H1 (cell line): ENCODE measurements around the gene KCTD20. TPM values are rescaled to one million over a fixed set of nuclear protein-coding genes. Genes with fewer than 3 reads are reported as not detected.

Source experiments
- CTCF ChIA-PET: fragments of 300-600 bp; sonication (Branson Sonifier 250); formaldehyde crosslinking; loops from one replicate; lab custom pipeline; 2021; ENCODE audit not compliant: partially characterized antibody; lab: Charles Lee
- POLR2A ChIA-PET: fragments of 300-600 bp; sonication (Branson Sonifier 250); formaldehyde crosslinking; loops from one replicate; lab custom pipeline; 2021; ENCODE audit warnings: inconsistent platforms; ENCODE audit not compliant: partially characterized antibody; lab: Charles Lee
- DNase-seq, 2 experiments: peaks; one replicate each; pipeline versions ENCODE4 v3.0.0 to v3.0.0-alpha.2; 2010 to 2022; ENCODE audit warnings: low spot score in 2 of 2, low read depth in 1 of 2, mixed read lengths in 1 of 2
- FAIRE-seq: peaks from 2 replicates; lab custom pipeline; 2011; peaks lifted over from hg19 to GRCh38; lab: Jason Lieb, UNC
- H2AFZ ChIP-seq: 2 replicates; pipeline ENCODE4 v1.8.1; 2012; ENCODE audit warnings: low read length, inconsistent platforms
- H2AK5ac ChIP-seq: 2 replicates; pipeline ENCODE4 v1.6.1; 2013; ENCODE audit warnings: low read depth, low read length
- H2BK120ac ChIP-seq: replicated peaks from 2 replicates; pipeline ENCODE3; 2013; ENCODE audit warnings: low read depth, low read length, inconsistent platforms
- H2BK12ac ChIP-seq: 2 replicates; pipeline ENCODE4 v1.6.1; 2013; ENCODE audit warnings: low read depth, low read length
- H2BK15ac ChIP-seq: 2 replicates; pipeline ENCODE4 v1.6.1; 2013; ENCODE audit warnings: low read length
- H2BK20ac ChIP-seq: 2 replicates; pipeline ENCODE4 v1.6.1; 2013; ENCODE audit warnings: low read length
- H2BK5ac ChIP-seq: 2 replicates; pipeline ENCODE4 v1.6.1; 2013; ENCODE audit warnings: low read depth, low read length
- H3K14ac ChIP-seq: 2 replicates; pipeline ENCODE4 v1.6.1; 2013; ENCODE audit warnings: inconsistent platforms; ENCODE audit not compliant: insufficient read length
- H3K18ac ChIP-seq: 2 replicates; pipeline ENCODE4 v1.6.1; 2013; ENCODE audit warnings: low read length; ENCODE audit errors: extremely low read depth
- H3K23ac ChIP-seq: 2 replicates; pipeline ENCODE4 v1.6.1; 2013; ENCODE audit warnings: inconsistent platforms; ENCODE audit not compliant: insufficient read length
- H3K23me2 ChIP-seq: 2 replicates; pipeline ENCODE4 v1.6.1; 2013; ENCODE audit warnings: low read depth, low read length
- H3K27ac ChIP-seq: 2 replicates; pipeline ENCODE4 v1.6.1; 2011; ENCODE audit warnings: low read depth, low read length, inconsistent platforms
- H3K27me3 ChIP-seq, 4 experiments: replicated peaks in 1 of 4; 1 replicate in 1 of 4; 2 replicates in 3 of 4; pipeline versions ENCODE4 v1.6.1 to v1.8.1; 2011 to 2013; ENCODE audit warnings: low read length in 3 of 4, mild to moderate bottlenecking in 3 of 4, inconsistent platforms in 2 of 4, mixed read lengths in 2 of 4, moderate library complexity in 1 of 4; ENCODE audit not compliant: control insufficient read depth in 3 of 4, insufficient read depth in 3 of 4; ENCODE audit errors: extremely low read depth in 1 of 4
- H3K36me3 ChIP-seq, 4 experiments: 2 replicates each; pipeline versions ENCODE4 v1.6.1 to v1.8.1; 2011 to 2013; ENCODE audit warnings: mild to moderate bottlenecking in 4 of 4, low read length in 3 of 4, moderate library complexity in 2 of 4, control low read depth in 1 of 4, inconsistent platforms in 1 of 4; ENCODE audit not compliant: insufficient read depth in 4 of 4, control insufficient read depth in 2 of 4
- H3K4ac ChIP-seq: replicated peaks from 2 replicates; pipeline ENCODE3; 2013; ENCODE audit warnings: low read length, low read depth, mixed read lengths, inconsistent platforms; ENCODE audit not compliant: insufficient read length
- H3K4me1 ChIP-seq, 4 experiments: replicated peaks in 1 of 4; 1 replicate in 1 of 4; 2 replicates in 3 of 4; pipeline versions ENCODE4 v1.6.1 to v1.8.1; 2011 to 2013; ENCODE audit warnings: low read length in 3 of 4, inconsistent platforms in 2 of 4, mixed read lengths in 1 of 4; ENCODE audit not compliant: insufficient read depth in 4 of 4, control insufficient read depth in 3 of 4
- H3K4me2 ChIP-seq, 2 experiments: 2 replicates each; pipeline versions ENCODE4 v1.6.1 to v1.8.1; 2011 to 2013; ENCODE audit warnings: low read depth in 2 of 2, low read length in 2 of 2, control low read depth in 1 of 2, inconsistent platforms in 1 of 2, mild to moderate bottlenecking in 1 of 2; ENCODE audit not compliant: insufficient read depth in 1 of 2
- H3K4me3 ChIP-seq, 4 experiments: fragments of 200-600, 300-600 bp in 1 of 4; sonication (generic), shearing (Covaris generic), sonication (Bioruptor Twin) in 1 of 4; 2 replicates each; pipeline versions ENCODE4 v1.5.1 to v1.8.1; 2011 to 2016; ENCODE audit warnings: low read length in 4 of 4, low read depth in 3 of 4, control low read depth in 2 of 4, inconsistent platforms in 2 of 4, mild to moderate bottlenecking in 2 of 4, mixed read lengths in 1 of 4, moderate library complexity in 1 of 4; ENCODE audit not compliant: insufficient read depth in 2 of 4; ENCODE audit errors: extremely low read depth in 1 of 4
- H3K56ac ChIP-seq: replicated peaks from 2 replicates; pipeline ENCODE3; 2013; ENCODE audit warnings: low read depth, mild to moderate bottlenecking, mixed read lengths, low read length, inconsistent platforms; ENCODE audit not compliant: insufficient read length
- H3K79me1 ChIP-seq: 2 replicates; pipeline ENCODE4 v1.6.1; 2013; ENCODE audit warnings: low read depth, low read length, control low read depth
- H3K79me2 ChIP-seq, 2 experiments: 2 replicates each; pipeline versions ENCODE4 v1.6.1 to v1.8.1; 2012 to 2013; ENCODE audit warnings: low read length in 2 of 2, mild to moderate bottlenecking in 2 of 2, inconsistent platforms in 1 of 2; ENCODE audit not compliant: insufficient read depth in 2 of 2, control insufficient read depth in 1 of 2
- H3K9ac ChIP-seq, 4 experiments: replicated peaks in 1 of 4; 1 replicate in 1 of 4; 2 replicates in 3 of 4; pipeline versions ENCODE4 v1.6.1 to v1.8.1; 2011 to 2013; ENCODE audit warnings: low read depth in 3 of 4, low read length in 3 of 4, control low read depth in 2 of 4, mild to moderate bottlenecking in 2 of 4, moderate library complexity in 2 of 4, inconsistent platforms in 1 of 4; ENCODE audit errors: extremely low read depth in 1 of 4
- H3K9me3 ChIP-seq, 2 experiments: 2 replicates each; pipeline versions ENCODE4 v1.6.1 to v1.8.1; 2012 to 2013; ENCODE audit warnings: mild to moderate bottlenecking in 2 of 2, moderate library complexity in 2 of 2, control low read depth in 1 of 2, inconsistent platforms in 1 of 2, low read depth in 1 of 2, low read length in 1 of 2, mixed read lengths in 1 of 2; ENCODE audit not compliant: insufficient read depth in 2 of 2
- H4K20me1 ChIP-seq, 2 experiments: replicated peaks in 1 of 2; 2 replicates each; pipeline versions ENCODE3 to v1.8.1; 2011 to 2013; ENCODE audit warnings: inconsistent platforms in 2 of 2, low read length in 2 of 2, mild to moderate bottlenecking in 1 of 2; ENCODE audit not compliant: insufficient read depth in 2 of 2, control insufficient read depth in 1 of 2
- H4K5ac ChIP-seq: 2 replicates; pipeline ENCODE4 v1.6.1; 2013; ENCODE audit warnings: low read length, low read depth, mixed read lengths, inconsistent platforms; ENCODE audit not compliant: insufficient read length
- H4K8ac ChIP-seq: 2 replicates; pipeline ENCODE4 v1.8.0; 2013; ENCODE audit warnings: mild to moderate bottlenecking, moderate library complexity, low read length, inconsistent platforms; ENCODE audit not compliant: insufficient read depth; ENCODE audit errors: extremely low read depth
- H4K91ac ChIP-seq: replicated peaks from 2 replicates; pipeline ENCODE3; 2013; ENCODE audit warnings: low read length, mixed read lengths, inconsistent platforms; ENCODE audit not compliant: insufficient read length
- BCL11A ChIP-seq, 2 experiments: IDR thresholded peaks; one replicate each; pipeline ENCODE4 v1.6.1; 2011; ENCODE audit warnings: low read depth in 2 of 2, low read length in 2 of 2, mild to moderate bottlenecking in 2 of 2
- EZH2 ChIP-seq: fragments of 200-600 bp; sonication (generic); IDR thresholded peaks from 2 replicates; pipeline ENCODE4 v1.7.1; 2012; ENCODE audit warnings: low read depth, mild to moderate bottlenecking, moderate library complexity, low read length, inconsistent platforms; ENCODE audit not compliant: severe bottlenecking
- NANOG ChIP-seq: IDR thresholded peaks from 2 replicates; pipeline ENCODE4 v1.6.1; 2011; ENCODE audit warnings: low read length, low read depth, mild to moderate bottlenecking, inconsistent platforms; ENCODE audit not compliant: insufficient read depth, poor library complexity, severe bottlenecking
- NRF1 ChIP-seq: IDR thresholded peaks from 2 replicates; pipeline ENCODE4 v1.6.1; 2011; ENCODE audit warnings: mild to moderate bottlenecking, low read depth, low read length, improper control_type of control experiment
- RAD21 ChIP-seq, 2 experiments: IDR thresholded peaks in 1 of 2; conservative IDR thresholded peaks in 1 of 2; 2 replicates each; pipeline ENCODE4 v1.6.1; 2011; ENCODE audit warnings: low read depth in 2 of 2, low read length in 2 of 2, improper control_type of control experiment in 1 of 2, inconsistent platforms in 1 of 2, mild to moderate bottlenecking in 1 of 2, moderate library complexity in 1 of 2
- SRF ChIP-seq: IDR thresholded peaks from 2 replicates; pipeline ENCODE4 v1.6.1; 2011; ENCODE audit warnings: mild to moderate bottlenecking, low read depth, low read length, moderate library complexity
- WGBS, 2 experiments: shearing (Covaris generic) in 1 of 2; methylation state at CpG; one replicate each; pipeline versions ENCODE4 v1.1.6 to v1.1.7; 2013 to 2015; ENCODE audit warnings: low lambda C conversion rate in 2 of 2, mixed read lengths in 2 of 2, inconsistent platforms in 1 of 2, low coverage in 1 of 2, missing lambda C conversion rate in 1 of 2; ENCODE audit not compliant: insufficient replicate concordance in 2 of 2, insufficient coverage in 1 of 2, insufficient read length in 1 of 2; ENCODE audit errors: extremely low coverage in 1 of 2, missing lambda C conversion rate in 1 of 2; 5-methylcytosine and 5-hydroxymethylcytosine counted together
- polyA plus RNA-seq, 7 experiments: library from polyadenylated mRNA; depleted of rRNA in 3 of 7; stranded (reverse) in 5 of 7; unstranded in 2 of 7; fragments of >200 nt in 5 of 7; fragments of 200-250 nt in 2 of 7; gene quantifications; 1 replicate in 5 of 7; 2 replicates in 1 of 7; 4 replicates in 1 of 7; pipeline versions ENCODE4 v1.2.1 to v1.2.3, GENCODE V29; 2011 to 2013; ENCODE audit warnings: missing spikeins in 2 of 7, mixed read lengths in 2 of 7
- total RNA-seq: library from RNA; stranded (reverse); fragmentation: NEBNext Ultra II Directional; extraction: Animal tissue kit (Norgen Biotek cat#: 25700); gene quantifications from 2 replicates; pipeline ENCODE4 v1.2.1, GENCODE V29; 2021
- TF ChIP-seq, protein P1 (sequence below), 3 experiments: IDR thresholded peaks; 1 replicate in 2 of 3; 2 replicates in 1 of 3; pipeline versions ENCODE4 v1.5.1 to v1.6.1; 2011; ENCODE audit warnings: low read length in 3 of 3, mild to moderate bottlenecking in 3 of 3, inconsistent platforms in 2 of 3, low read depth in 1 of 3, moderate library complexity in 1 of 3; ENCODE audit not compliant: insufficient read depth in 1 of 3; ENCODE audit errors: control extremely low read depth in 1 of 3
- TF ChIP-seq, protein P2 (sequence below): IDR thresholded peaks from 2 replicates; pipeline ENCODE4 v1.6.1; 2012; ENCODE audit warnings: low read length, inconsistent platforms

Gene KCTD20
- total and polyA plus RNA-seq, 2 of the 8 experiments (the other 6 are each of a cell fraction or from before 2014, with no cell fraction given): 10.1 to 26.2 TPM

DNA sequence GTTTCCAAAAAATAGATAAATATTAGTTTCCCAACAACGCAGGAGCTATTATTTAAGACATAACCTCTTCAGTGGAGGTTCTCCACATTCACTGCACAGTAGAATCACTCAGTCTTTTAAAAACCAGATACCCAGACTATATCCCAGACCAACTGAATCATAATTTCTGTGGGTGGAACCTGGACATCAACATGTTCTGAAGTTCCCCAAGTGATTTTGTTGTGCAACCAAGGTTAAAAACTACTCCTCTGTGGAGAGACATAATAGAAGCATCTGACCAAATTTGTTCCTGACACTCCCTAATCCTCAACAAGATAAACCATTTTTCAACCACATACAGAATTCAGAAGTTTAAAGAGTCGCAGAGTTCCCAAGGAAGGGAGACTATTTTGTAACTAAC lies 62.2 kb downstream of the KCTD20 start:
- no peak overlapping the region for H3K56ac ChIP-seq
- H3K4me2 ChIP-seq: no peak overlapping the region
- no peaks in the 10 kb centered on the region for H3K4me1 ChIP-seq
- H3K27me3 ChIP-seq: no peaks in the 10 kb centered on the region
- FAIRE-seq: no peak
- no peak overlapping the region for H3K14ac ChIP-seq
- no peak overlapping the region for H2AFZ ChIP-seq
- no peak overlapping the region for H3K4me3 ChIP-seq
- H4K20me1 ChIP-seq: no peaks in the 10 kb centered on the region
- H2AK5ac ChIP-seq: no peak overlapping the region
- H3K9me3 ChIP-seq: peaks cover 5% of the 10 kb centered on the region in 2 experiments; a peak in 2 of 4 replicates
- no peak overlapping the region for H2BK120ac ChIP-seq
- H4K8ac ChIP-seq: no peak overlapping the region
- no peak overlapping the region for H2BK20ac ChIP-seq
- ChIA-PET CTCF (interaction anchor here (0.9 kb wide), 1 partner anchor 77 kb away, joined by 3 read pairs; no protein-coding TSS in a partner anchor), POLR2A (no interaction called here)
- no peak overlapping the region for H4K91ac ChIP-seq
- no peak overlapping the region for H3K18ac ChIP-seq
- H3K23ac ChIP-seq: no peak overlapping the region
- no peak overlapping the region for H2BK5ac ChIP-seq
- H4K5ac ChIP-seq: no peak overlapping the region
- 92% methylated on average over 2 of the region's 2 CpGs; no CpG with 5 or more reads in 1 of the 2 experiments for WGBS, 2 experiments
- H3K79me2 ChIP-seq: no peaks in the 10 kb centered on the region
- no peak overlapping the region for H3K4ac ChIP-seq
- DNase-seq: no peak
- H3K27ac ChIP-seq: no peak overlapping the region
- no peaks in the 10 kb centered on the region for H3K79me1 ChIP-seq
- H3K36me3 ChIP-seq: peaks cover 0 to 13% (median 7%) of the 10 kb centered on the region in 4 experiments; a peak in 4 of 8 replicates
- no peaks in the 10 kb centered on the region for H3K23me2 ChIP-seq
- H2BK12ac ChIP-seq: no peak overlapping the region
- H2BK15ac ChIP-seq: no peak overlapping the region
- H3K9ac ChIP-seq: no peak overlapping the region
- no peak for TF ChIP-seq NANOG
- TF ChIP-seq SRF: no peak
- TF ChIP-seq, protein P1, sequence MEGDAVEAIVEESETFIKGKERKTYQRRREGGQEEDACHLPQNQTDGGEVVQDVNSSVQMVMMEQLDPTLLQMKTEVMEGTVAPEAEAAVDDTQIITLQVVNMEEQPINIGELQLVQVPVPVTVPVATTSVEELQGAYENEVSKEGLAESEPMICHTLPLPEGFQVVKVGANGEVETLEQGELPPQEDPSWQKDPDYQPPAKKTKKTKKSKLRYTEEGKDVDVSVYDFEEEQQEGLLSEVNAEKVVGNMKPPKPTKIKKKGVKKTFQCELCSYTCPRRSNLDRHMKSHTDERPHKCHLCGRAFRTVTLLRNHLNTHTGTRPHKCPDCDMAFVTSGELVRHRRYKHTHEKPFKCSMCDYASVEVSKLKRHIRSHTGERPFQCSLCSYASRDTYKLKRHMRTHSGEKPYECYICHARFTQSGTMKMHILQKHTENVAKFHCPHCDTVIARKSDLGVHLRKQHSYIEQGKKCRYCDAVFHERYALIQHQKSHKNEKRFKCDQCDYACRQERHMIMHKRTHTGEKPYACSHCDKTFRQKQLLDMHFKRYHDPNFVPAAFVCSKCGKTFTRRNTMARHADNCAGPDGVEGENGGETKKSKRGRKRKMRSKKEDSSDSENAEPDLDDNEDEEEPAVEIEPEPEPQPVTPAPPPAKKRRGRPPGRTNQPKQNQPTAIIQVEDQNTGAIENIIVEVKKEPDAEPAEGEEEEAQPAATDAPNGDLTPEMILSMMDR (IDR thresholded peaks at IDR 0.05; ENCODE audit: control extremely low read depth in 1 of 3, insufficient read depth in 1 of 3, low read depth in 1 of 3, low read length in 3 of 3): no peak
- TF ChIP-seq NRF1: no peak
- TF ChIP-seq, protein P2, sequence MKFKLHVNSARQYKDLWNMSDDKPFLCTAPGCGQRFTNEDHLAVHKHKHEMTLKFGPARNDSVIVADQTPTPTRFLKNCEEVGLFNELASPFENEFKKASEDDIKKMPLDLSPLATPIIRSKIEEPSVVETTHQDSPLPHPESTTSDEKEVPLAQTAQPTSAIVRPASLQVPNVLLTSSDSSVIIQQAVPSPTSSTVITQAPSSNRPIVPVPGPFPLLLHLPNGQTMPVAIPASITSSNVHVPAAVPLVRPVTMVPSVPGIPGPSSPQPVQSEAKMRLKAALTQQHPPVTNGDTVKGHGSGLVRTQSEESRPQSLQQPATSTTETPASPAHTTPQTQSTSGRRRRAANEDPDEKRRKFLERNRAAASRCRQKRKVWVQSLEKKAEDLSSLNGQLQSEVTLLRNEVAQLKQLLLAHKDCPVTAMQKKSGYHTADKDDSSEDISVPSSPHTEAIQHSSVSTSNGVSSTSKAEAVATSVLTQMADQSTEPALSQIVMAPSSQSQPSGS: no peak
- TF ChIP-seq EZH2: no peak
- no peak for TF ChIP-seq BCL11A (IDR thresholded peaks at IDR 0.05; ENCODE audit: low read depth in 2 of 2, low read length in 2 of 2)
- no peak for TF ChIP-seq RAD21 (IDR thresholded peaks at IDR 0.05 in 1 of 2, conservative IDR thresholded peaks at IDR 0.05 in 1 of 2; ENCODE audit: low read depth in 2 of 2, low read length in 2 of 2)
